ENCODE data around the gene CIAO2B. TPM values are rescaled to one million over a fixed set of nuclear protein-coding genes. Genes with fewer than 3 reads are reported as not detected.

CIAO2B gene
- total RNA-seq, 1 experiment from 2014 or later: 254 TPM

- DNase-seq (ENCODE audit: low read depth): no peak
Observed at GRCh38 chr16:66920299-66920590, 14.0 kb downstream of the CIAO2B start.

DNA sequence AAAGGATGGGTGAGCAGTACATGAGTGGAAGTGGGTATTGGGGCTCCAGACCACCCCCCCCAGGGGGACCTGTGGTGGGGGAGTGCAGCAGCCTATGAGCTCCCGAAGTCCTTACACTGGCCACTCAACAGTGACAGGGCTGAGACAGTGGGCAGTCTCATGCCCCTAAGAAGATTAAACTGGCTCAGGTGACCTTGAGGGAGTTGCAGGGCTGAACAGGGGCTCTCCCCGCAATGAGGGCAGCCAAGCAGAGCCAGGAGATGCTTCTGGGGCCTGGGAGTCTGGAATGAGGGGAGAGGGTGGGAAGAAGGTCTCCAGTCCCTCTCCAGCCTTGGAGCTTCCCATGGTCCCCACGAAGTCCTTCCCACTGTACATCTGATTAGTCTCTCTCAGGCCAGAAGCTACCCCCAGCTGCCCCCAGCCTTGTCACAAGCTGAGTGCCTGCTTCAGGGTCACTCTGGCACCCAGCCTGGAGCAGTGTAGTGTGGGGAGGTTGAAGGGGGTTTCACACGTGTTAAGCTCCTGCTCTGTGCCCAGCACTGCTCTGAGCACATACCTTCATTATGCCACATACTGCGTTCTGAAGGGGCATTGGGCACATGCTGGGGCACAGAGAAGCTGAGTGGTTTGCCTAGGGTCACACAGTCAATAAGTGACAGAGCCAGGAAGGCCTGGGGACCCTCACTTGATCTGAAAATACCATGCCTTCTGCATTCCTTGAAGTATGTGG is 14.5 kb downstream of the CIAO2B start:
- DNase-seq (ENCODE audit: low read depth): no peak

GRCh38 chr16:66918803-66919568 is 15.2 kb downstream of the CIAO2B start, which contains the start of gene CDH16:
TSS of gene CDH16 (minus strand) at chr16:66918885. CDS start at chr16:66918065, 820 bp downstream.
- DNase-seq (ENCODE audit: low read depth): no peak

- no peak for DNase-seq (ENCODE audit: low read depth)
Observed at GRCh38 chr16:66918355-66918754, 15.8 kb downstream of the CIAO2B start.

DNA sequence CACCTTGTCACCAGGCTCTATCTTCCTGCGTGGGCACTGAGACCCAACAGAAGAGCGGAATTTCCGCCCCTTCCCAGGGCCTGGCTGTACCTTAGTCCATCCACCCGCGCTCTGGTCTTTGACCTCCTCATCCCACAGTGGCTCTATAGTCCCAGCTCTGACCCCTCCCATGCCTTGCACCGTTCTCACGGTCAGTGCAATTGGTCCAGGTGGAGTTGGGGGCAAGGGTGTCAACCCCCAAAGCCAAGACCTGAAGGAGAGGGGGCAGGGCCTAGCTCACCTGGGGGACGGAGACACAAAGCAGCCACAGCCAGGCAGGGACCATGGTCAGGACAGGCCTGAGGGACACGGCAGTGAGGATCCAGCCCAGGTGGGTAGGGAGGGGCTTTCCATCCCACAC is 16.5 kb downstream of the CIAO2B start:
- DNase-seq (ENCODE audit: low read depth): no peak

- DNase-seq (ENCODE audit: low read depth): no peak
Observed at GRCh38 chr16:66916518-66916917, 17.7 kb downstream of the CIAO2B start.

- DNase-seq (ENCODE audit: low read depth): no peak
Observed at GRCh38 chr16:66915041-66915440, 19.2 kb downstream of the CIAO2B start.

DNA sequence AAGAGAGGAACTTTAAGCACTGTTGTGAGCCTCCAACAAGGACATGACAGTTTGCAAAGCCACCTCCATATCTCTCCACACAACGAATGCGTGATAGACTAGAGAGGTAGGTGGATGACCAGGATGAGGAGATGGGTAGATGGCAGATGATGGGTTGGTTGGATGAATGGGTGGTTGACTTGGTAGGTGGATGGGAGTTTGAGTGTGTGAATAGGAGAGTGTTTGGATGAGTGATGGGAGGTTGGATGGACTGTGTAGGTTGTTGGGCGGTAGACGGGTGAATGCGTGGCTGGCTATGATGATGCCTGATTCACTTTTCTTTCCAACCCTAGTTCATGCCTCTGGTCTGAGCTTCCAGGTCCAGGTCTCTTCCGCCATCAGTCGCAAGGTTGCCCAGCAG is 19.7 kb downstream of the CIAO2B start:
- no peak for DNase-seq (ENCODE audit: low read depth)

DNA sequence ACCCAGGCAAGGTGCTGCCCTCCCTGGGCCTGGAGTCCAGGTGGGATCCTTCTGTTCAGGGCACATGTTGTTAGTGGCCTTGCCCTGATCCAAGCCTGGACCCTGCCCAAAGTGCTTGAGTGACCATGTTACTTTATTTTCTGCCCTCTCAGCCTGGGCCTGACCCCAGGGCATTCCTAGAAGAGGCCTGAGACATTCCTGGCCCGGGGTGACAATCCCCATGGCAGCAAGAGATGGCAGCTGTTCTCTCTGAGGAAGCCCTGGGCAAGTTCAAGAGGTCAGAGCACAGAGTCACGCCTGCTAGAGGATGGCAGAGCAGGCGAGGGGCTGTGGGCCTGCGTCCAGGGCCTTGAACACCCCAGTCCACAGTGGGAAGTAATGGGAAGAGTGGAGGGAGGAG is 20.5 kb downstream of the CIAO2B start:
- no peak for DNase-seq (ENCODE audit: low read depth)

DNA sequence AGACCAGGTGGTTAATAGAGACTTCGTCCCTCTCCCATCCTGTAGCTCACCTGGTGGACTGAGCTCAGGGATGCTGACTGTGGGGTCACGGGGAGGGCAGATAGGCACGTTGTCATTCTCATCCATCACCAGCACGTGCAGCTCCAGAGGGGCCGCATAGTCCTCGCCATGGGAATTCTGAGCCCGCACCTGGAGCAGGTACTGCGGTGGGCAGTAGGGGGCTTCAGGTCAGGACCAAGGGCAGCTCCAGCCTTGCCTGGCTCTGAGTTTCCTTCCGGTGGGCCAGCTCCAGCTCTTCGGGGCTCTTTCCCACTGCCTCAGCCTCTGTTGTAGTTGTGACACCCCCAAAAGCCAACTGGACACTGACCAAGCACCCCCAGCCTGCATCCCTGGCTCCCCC is 21.1 kb downstream of the CIAO2B start:
- DNase-seq (ENCODE audit: low read depth): no peak

DNA sequence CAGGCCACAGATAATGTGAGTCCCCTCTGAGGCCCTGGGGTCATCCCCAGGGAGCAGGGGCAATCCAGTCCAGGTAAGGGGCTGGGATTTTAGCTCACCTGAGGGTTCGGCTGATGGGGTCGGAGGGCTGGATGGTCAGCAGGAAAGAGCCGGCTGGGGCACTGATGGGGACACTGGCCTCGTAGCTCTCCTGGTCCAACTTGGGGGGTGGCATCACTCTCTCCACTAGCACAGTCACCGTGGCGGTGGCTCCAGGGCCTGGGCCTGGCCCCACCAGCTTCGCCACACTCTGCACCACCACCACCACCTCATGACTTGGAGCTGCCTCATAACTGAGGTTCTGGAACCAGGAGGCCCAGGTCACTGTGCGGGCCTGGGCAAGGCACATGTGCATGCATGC is 22.4 kb downstream of the CIAO2B start:
- DNase-seq (ENCODE audit: low read depth): no peak

DNA sequence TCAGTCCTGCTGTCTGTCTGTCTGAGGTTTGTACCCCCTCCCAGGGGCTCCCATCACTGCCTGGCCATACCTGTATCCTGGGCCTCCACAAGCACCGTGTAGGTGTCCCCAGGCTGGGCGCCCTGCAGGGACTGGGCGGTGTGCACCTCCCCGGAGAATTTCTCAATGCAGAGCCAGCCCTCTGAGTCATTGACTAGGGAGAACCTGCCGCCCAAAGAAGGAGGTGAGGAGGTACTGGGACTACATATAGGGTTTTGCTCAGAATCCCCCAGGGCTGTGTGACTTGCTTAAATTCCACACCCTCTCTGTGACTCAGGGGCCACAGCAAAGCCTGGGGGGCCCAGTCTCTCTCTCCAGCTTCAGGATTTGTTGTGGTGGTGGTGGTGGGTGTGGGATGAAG is 23.1 kb downstream of the CIAO2B start:
- DNase-seq (ENCODE audit: low read depth): no peak

DNA sequence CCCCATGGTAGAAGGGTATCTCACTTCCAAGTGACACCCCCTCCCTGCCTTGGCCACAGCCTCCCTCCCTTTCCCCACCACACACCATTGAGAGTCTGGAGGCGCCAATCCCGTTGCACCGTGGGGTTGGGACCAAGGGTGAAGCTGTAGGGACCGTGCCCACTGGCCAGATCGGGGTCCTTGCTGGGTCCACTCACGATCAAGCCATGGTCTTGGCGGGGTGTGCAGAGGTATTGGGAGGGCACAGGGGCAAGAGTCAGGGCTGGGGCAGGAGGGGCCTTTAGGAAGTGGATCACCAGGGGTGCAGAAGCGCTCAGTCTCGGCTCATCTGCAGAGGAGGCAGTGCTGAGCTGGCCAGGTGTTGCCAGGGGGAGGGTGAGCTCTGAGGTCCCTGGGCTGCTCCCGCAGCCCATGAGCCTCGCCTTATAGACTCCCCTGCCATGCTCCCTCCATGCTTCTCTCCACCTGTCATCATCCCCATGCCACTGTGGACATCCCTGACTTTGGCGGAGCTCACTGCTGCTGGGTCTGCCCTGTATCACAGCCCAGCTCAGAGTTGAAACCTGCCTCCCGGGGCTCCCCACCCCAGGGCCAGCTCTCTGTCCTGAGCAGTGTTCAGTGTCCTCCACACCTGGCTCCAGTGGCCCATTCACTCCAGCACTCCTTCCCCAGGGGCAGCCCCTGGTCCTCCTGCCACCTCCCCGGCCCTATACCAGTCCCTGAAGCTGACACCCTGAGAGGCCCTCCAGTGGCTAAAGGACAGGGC is 23.8 kb downstream of the CIAO2B start:
- DNase-seq (ENCODE audit: low read depth): no peak

GRCh38 chr16:66908762-66909559 is 25.2 kb downstream of the CIAO2B start:
- no peak for DNase-seq (ENCODE audit: low read depth)

GRCh38 chr16:66908116-66908515 is 26.1 kb downstream of the CIAO2B start:
- DNase-seq (ENCODE audit: low read depth): no peak

DNA sequence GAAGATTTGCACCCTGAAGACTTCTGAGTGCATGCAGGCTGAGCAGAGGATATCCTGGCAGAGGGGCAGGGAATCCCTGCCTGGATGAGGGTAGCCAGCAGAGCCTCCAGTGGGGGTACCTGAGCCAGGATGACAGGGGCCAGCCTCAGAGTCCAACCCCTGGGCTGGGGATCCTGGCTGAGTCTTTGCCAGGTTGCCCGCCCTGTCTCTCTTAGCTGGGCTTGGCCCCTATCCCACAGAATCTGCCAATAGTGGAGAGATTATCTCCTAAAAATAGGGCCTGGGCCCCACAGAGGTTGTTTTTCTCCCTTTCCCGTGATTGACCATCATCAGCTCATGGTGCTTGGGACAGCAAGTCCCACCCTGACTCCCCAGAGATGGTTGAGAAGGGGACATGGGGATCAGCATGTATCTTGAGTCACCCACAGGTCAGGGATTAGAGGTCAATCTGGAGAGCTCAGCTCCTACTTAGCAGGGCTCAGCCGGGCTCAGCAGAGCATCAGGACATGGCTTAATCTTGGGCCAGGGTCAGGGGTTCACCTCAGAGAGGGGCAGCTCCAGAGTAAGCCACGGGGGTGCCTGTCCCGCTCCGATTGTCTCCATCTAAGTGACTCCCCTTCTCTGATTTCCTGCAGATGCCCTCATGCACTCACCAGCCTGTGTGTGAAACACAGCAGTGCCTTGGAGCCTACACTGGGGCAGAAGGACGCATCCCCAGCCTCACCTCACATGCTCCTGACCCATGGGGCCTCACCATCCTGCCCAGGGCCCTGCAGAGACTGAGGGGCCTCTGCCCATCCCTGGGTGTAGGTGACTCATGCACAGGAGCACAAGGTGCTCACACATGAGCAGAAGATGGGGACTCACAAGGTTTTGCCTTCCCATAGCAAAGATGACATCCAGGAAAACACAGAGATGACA is 27.0 kb downstream of the CIAO2B start:
- DNase-seq (ENCODE audit: low read depth): no peak

DNA sequence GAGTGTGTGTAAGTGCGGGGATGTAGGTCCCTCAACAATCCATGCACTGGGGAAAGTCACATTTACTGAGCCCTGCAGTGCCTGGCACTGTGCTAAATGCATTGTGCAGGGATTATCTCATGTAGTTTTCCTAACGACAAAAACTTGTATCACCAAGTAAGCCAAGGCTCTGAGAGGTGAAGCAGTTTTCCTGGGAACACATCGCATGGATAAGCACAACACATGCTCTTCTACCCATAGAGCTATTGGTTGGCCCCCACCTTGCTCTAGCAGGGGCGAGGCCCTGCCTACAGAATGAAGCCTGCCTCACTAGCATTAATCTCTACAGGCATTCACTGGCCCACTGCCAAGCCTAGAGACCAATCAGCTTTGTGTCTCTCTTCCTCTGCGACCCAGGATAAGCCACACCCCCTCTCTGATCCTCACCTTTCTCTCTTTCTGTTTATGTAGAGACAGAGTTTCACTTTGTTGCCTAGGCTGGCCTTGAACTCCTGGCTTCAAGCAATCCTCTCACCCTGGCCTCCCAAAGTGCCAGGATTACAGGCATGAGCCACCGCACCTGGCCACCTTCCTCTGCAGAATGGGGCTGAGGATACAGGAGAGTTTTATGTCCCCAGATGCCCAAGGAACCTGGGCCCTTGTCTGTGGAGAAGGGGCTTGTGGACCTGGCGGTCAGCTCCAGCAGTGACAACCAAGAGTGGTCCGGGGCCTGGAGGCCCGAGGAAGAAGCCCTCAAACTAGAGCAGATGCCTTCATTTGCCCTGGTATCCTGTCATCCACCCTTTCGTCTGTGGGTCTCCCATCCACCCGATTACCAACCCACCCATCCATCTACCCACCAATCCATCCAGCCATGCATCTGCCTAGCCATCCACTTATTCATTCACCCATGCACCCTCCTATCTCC is 28.3 kb downstream of the CIAO2B start:
- DNase-seq (ENCODE audit: low read depth): no peak

DNA sequence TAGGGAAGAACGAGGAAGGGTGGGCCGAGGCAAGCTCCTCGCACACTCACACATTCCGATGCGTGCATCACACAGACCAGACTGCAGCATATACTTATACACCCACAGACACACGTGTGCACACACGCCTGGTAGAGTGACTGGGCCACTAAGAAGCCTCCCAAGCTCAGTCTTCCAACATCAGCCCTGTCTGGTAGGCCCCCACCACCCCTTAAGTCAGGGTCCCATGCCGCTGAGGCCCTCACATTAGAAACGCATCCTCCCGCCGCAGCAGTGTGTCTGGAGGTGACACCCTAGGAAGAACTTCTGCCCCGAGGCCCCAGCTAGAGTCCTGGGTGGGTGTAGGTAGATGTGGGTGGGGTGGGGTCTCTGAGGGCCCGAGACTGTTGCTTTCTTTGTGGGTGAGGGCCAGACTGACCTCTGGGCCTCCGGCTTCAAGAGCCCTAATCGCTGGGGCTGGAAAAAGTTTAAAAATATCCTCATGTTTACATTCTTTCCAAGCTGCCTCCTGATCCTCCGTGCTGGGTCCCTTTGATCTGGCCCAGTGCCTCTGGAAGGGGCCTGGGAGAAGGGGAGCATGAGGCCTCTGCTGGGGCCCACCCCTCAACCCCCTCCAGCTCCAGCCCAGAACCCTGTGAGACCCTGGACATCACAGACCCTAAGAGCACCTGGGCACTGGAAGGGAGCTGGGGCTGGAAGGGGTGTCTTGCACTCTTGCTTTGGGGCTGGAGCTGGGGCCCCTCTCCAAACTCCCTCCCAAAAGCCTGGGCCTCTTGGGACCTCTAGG is 29.2 kb downstream of the CIAO2B start:
- DNase-seq (ENCODE audit: low read depth): no peak

- no peak for DNase-seq (ENCODE audit: low read depth)
Observed at GRCh38 chr16:66904428-66904845, 29.8 kb downstream of the CIAO2B start.

Data from RPMI7951 (cell line).